WERI-Rb-1 (cell line): ENCODE data around the gene FHOD1.
A peak's percentile ranks its signal among the peaks of the same experiment; 100 is the strongest.

ENCODE experiments used
- DNase-seq: peaks from one replicate; pipeline ENCODE4 v3.0.0-alpha.2; 2020
- H3K27ac ChIP-seq: fragments of 250-450 bp; sonication (Bioruptor Pico); 2 replicates; pipeline ENCODE4 v1.5.1; 2020; ENCODE audit warnings: mild to moderate bottlenecking, moderate library complexity
- H3K27me3 ChIP-seq: fragments of 250-450 bp; sonication (Bioruptor Pico); 2 replicates; pipeline ENCODE4 v1.5.1; 2021; ENCODE audit warnings: mild to moderate bottlenecking, low read depth, moderate library complexity; ENCODE audit not compliant: insufficient read depth, severe bottlenecking
- H3K36me3 ChIP-seq: fragments of 250-450 bp; sonication (Bioruptor Pico); 2 replicates; pipeline ENCODE4 v1.5.1; 2020; ENCODE audit warnings: mild to moderate bottlenecking, moderate library complexity
- H3K4me3 ChIP-seq: 2 replicates; pipeline ENCODE4 v1.5.1; 2011; ENCODE audit warnings: low read depth, mild to moderate bottlenecking, control low read depth, low read length
- H3K9me3 ChIP-seq: fragments of 250-450 bp; sonication (Bioruptor Pico); 2 replicates; pipeline ENCODE4 v1.5.1; 2021; ENCODE audit warnings: mild to moderate bottlenecking, moderate library complexity; ENCODE audit not compliant: severe bottlenecking
- TF ChIP-seq, protein P1 (sequence below): IDR thresholded peaks from 2 replicates; pipeline ENCODE4 v1.5.1; 2011; ENCODE audit warnings: low read depth, mild to moderate bottlenecking, control low read depth, inconsistent platforms, low read length

Gene FHOD1

DNA sequence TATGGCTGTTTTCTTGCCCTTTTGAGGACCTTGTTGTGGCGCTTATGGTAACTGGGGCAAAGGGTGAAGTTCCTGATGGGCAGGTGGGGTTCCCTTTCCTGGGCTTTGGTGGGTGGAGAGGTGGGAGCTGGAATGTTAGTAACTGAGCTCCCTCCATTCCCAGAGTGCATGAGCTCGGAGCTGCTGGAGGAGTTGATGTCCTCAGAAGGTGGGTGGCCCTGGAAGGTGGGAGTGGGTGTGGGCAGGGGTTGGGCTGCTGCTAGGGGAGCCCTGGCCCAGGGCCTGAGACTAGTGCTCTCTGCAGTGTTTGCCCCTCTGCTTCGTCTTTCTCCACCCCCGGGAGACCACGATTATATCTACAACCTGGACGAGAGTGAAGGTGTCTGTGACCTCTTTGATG lies 49.6 kb downstream of the FHOD1 start:
- no peak overlapping the region for H3K27ac ChIP-seq
- H3K4me3 ChIP-seq = no peak overlapping the region
- no peak for DNase-seq
- H3K27me3 ChIP-seq = no peaks in the 10 kb centered on the region
- no peaks in the 10 kb centered on the region for H3K9me3 ChIP-seq
- peaks cover 84% of the 10 kb centered on the region for H3K36me3 ChIP-seq
- TF ChIP-seq, protein P1, sequence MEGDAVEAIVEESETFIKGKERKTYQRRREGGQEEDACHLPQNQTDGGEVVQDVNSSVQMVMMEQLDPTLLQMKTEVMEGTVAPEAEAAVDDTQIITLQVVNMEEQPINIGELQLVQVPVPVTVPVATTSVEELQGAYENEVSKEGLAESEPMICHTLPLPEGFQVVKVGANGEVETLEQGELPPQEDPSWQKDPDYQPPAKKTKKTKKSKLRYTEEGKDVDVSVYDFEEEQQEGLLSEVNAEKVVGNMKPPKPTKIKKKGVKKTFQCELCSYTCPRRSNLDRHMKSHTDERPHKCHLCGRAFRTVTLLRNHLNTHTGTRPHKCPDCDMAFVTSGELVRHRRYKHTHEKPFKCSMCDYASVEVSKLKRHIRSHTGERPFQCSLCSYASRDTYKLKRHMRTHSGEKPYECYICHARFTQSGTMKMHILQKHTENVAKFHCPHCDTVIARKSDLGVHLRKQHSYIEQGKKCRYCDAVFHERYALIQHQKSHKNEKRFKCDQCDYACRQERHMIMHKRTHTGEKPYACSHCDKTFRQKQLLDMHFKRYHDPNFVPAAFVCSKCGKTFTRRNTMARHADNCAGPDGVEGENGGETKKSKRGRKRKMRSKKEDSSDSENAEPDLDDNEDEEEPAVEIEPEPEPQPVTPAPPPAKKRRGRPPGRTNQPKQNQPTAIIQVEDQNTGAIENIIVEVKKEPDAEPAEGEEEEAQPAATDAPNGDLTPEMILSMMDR = no peak

DNA sequence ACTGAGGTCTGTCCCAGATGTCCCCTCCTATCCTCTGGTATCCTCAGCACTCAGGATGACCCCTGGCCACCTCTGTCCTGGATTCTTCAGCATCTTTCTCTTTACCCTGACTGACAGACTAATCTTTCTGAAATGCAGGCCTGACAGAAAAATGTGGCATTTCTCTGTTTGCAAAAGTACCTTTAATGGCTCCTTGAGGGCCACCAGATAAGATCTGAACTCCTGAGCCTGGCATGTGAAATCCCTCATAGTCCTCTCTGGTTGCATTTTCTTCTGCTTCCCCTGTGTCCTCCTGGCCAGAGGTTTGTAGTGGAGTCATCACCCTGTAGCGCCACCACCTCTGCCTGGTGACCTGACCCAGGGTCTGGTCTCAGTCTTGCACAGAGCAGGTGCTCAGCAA lies 50.4 kb downstream of the FHOD1 start:
- H3K36me3 ChIP-seq = peaks cover 80% of the 10 kb centered on the region

DNA sequence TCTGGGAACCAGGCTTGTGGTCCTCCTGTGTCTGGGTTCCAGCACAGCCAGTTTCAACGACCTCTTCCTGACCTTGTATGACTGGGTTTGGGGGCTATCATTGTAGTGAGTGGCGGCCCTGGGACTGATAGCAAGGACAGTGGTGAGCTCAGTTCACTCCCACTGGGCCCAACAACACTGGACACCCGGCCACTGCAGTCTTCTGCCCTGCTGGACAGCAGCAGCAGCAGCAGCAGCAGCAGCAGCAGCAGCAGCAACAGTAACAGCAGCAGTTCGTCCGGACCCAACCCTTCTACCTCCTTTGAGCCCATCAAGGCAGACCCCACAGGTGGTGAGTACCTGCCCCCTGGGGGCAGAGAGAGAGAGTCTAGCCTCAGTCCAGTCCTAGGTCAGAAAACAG lies 51.6 kb downstream of the FHOD1 start:
- H3K27me3 ChIP-seq = no peaks in the 10 kb centered on the region
- no peaks in the 10 kb centered on the region for H3K9me3 ChIP-seq
- TF ChIP-seq, protein P1 = no peak
- no peak overlapping the region for H3K4me3 ChIP-seq
- no peak overlapping the region for H3K27ac ChIP-seq
- peaks cover 72% of the 10 kb centered on the region for H3K36me3 ChIP-seq
- DNase-seq = no peak

More for the DNA sequence above, 50.4 kb downstream of the FHOD1 start:
- TF ChIP-seq, protein P1 = no peak
- Histone ChIP-seq H3K4me3 (no peak overlapping the region), H3K27me3 (no peaks in the 10 kb centered on the region), H3K27ac (no peak overlapping the region), H3K9me3 (no peaks in the 10 kb centered on the region)
- DNase-seq = no peak

DNA sequence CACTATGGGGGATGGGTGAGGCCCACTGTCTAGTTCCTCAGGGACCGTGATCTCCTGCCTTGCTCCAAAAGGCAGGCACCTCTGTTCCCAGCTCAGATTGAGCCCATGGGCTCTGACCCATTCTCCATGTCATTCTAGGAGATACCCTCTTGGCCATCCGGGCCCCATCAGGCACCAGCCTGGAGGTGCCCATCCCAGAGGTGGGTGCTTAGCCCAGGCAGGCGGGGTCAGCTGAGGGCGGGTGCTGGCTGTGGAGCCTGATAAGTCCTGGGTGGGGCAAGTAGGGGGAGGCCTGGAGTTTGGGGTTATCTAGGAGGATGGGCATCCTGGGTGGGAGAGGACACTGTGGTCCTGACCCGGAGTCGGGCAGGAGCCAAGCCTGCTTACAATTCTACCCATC lies 53.0 kb downstream of the FHOD1 start:
- Histone ChIP-seq H3K4me3 (no peak overlapping the region), H3K27ac (no peak overlapping the region), H3K36me3 (peaks cover 65% of the 10 kb centered on the region), H3K27me3 (no peaks in the 10 kb centered on the region), H3K9me3 (no peaks in the 10 kb centered on the region)
- TF ChIP-seq, protein P1 = no peak
- no peak for DNase-seq

DNA sequence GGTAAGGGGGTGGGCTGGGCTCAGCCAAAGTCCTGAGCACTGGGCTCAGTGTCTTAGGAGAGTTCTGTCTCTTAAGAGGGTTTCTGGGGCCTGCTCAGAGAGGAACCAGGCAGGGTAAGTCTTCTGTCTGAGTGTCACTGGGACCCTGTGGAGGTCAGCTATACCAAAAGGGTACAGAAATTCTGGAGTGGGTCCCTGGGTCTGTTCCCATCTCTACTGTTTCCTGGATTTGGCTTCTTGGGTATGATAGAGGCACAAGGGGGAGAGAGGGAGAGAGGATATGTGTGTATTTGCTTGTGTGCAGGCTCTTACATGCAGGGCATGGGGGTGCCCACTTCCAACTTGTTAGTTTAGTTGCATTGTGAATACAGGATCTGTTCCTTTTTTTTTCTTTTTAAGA lies 53.7 kb downstream of the FHOD1 start:
- Histone ChIP-seq H3K27ac (no peak overlapping the region), H3K4me3 (no peak overlapping the region), H3K36me3 (peaks cover 59% of the 10 kb centered on the region), H3K27me3 (no peaks in the 10 kb centered on the region), H3K9me3 (no peaks in the 10 kb centered on the region)
- no peak for DNase-seq
- TF ChIP-seq, protein P1 = no peak

DNA sequence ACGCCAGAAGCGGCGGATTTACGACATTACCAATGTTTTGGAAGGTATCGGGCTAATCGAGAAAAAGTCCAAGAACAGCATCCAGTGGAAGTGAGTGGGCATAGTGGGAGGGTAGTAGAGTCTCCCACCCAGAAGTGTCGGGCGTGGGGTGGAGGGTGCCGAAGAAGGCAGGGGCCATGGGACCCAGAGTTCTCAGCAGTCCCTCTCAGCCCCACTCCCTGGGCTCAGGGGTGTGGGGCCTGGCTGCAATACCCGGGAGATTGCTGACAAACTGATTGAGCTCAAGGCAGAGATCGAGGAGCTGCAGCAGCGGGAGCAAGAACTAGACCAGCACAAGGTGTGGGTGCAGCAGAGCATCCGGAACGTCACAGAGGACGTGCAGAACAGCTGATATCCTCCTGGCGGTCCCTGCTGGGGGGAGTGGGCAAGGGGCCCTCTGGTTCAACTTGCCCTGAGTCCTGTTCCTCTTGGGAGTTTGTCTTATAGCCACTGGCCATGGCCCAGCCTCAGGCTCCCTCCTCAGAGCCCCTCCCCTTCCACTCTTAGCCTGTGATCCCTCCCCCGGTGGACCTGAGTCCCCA lies 54.4 kb downstream of the FHOD1 start:
- Histone ChIP-seq H3K9me3 (no peaks in the 10 kb centered on the region), H3K27ac (peak overlapping the region; percentile 84), H3K27me3 (no peaks in the 10 kb centered on the region), H3K4me3 (peak overlapping the region; percentile 97), H3K36me3 (peaks cover 53% of the 10 kb centered on the region)
- TF ChIP-seq, protein P1 = no peak
- no peak for DNase-seq
